Activated naive CD8-positive, alpha-beta T cell treated with anti-CD3 and anti-CD28 coated beads for 36 hours (primary cell): ENCODE results near the gene SLC7A1. TPM values are rescaled to one million over a fixed set of nuclear protein-coding genes. Genes with fewer than 3 reads are reported as not detected.

ENCODE experiments used
- DNase-seq: peaks from one replicate; pipeline ENCODE4 v3.0.0; 2021
- H3K27ac Mint-ChIP-seq: one replicate; pipeline ENCODE4 v1.8.0; 2022; ENCODE audit warnings: mild to moderate bottlenecking, moderate library complexity, mixed read lengths
- H3K27me3 Mint-ChIP-seq: one replicate; pipeline ENCODE4 v1.8.0; 2022; ENCODE audit warnings: mild to moderate bottlenecking, mixed read lengths
- H3K36me3 Mint-ChIP-seq: one replicate; pipeline ENCODE4 v1.8.0; 2021; ENCODE audit warnings: mild to moderate bottlenecking, mixed read lengths
- H3K4me1 Mint-ChIP-seq: one replicate; pipeline ENCODE4 v1.8.0; 2021; ENCODE audit warnings: mixed read lengths
- H3K4me3 Mint-ChIP-seq: one replicate; pipeline ENCODE4 v1.8.0; 2022; ENCODE audit warnings: mild to moderate bottlenecking, moderate library complexity, mixed read lengths
- H3K9me3 Mint-ChIP-seq: one replicate; pipeline ENCODE4 v1.8.0; 2022; ENCODE audit warnings: mixed read lengths
- total RNA-seq, 2 experiments: library from RNA; stranded (reverse); gene quantifications; one replicate each; pipeline ENCODE4 v1.2.3, GENCODE V29; 2021

Gene SLC7A1
- total RNA-seq, 2 experiments from 2014 or later = 152 to 155 TPM

GRCh38 chr13:29490561-29490885 lies 105.0 kb downstream of the SLC7A1 start:
- H3K4me3 Mint-ChIP-seq = no peak overlapping the region
- DNase-seq = no peak
- no peaks in the 10 kb centered on the region for H3K9me3 Mint-ChIP-seq
- H3K4me1 Mint-ChIP-seq = no peaks in the 10 kb centered on the region
- no peaks in the 10 kb centered on the region for H3K36me3 Mint-ChIP-seq
- H3K27me3 Mint-ChIP-seq = peaks cover 10% of the 10 kb centered on the region
- H3K27ac Mint-ChIP-seq = no peak overlapping the region

DNA sequence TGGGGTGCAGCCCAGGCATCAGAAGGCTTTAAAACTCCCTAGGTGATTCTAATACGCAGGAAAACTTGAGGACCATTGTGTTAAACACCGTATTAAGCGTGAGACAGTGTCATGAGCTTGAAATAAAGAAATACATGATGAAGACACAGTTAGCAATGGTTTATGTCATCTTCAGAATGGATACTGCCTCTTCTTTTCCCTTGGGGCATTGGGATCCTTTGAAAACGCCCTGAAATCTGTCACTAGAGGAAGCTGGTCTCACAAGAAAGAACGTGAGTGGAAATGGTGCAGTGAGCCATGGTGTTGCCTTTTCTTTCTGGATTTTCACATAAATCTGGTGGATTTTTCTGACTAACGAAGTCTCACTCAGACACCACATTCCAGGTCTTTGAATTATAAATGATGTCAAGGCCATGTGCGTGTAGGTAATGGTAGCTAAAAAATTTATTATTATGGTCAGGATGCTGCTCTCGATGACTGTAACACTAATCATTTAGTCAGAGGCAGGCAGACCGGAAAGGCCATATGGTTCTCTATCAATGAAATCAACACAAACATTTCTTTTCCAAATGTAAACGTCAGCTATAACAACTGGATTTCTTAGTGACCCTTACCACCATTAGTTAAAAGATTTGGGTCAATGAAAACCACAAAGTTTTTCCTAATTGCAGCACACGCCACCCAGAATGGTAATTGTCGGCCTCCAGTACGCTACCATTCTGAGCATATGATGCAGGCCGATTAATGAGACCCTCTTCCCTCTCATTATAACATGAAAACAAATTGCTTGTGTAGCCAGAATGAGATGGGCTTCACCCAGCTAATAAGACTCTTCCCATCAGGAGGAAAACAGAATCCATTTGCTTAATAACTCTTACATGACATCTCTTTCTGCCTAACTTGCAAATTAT lies 105.6 kb downstream of the SLC7A1 start:
- Mint-ChIP-seq H3K27ac (no peak overlapping the region), H3K9me3 (no peaks in the 10 kb centered on the region), H3K4me3 (no peak overlapping the region), H3K4me1 (no peaks in the 10 kb centered on the region), H3K36me3 (no peaks in the 10 kb centered on the region), H3K27me3 (peaks cover 8% of the 10 kb centered on the region)
- DNase-seq = no peak

- no peak for DNase-seq
- H3K27me3 Mint-ChIP-seq = peaks cover 4% of the 10 kb centered on the region
- H3K27ac Mint-ChIP-seq = no peak overlapping the region
- H3K4me1 Mint-ChIP-seq = no peaks in the 10 kb centered on the region
- no peaks in the 10 kb centered on the region for H3K36me3 Mint-ChIP-seq
- H3K9me3 Mint-ChIP-seq = no peaks in the 10 kb centered on the region
- H3K4me3 Mint-ChIP-seq = no peak overlapping the region
Observed at GRCh38 chr13:29487466-29488454, 107.7 kb downstream of the SLC7A1 start.

GRCh38 chr13:29486551-29486950 lies 108.9 kb downstream of the SLC7A1 start:
- Mint-ChIP-seq H3K27ac (no peak overlapping the region), H3K27me3 (peaks cover 4% of the 10 kb centered on the region), H3K36me3 (no peaks in the 10 kb centered on the region), H3K4me3 (no peak overlapping the region), H3K4me1 (no peaks in the 10 kb centered on the region), H3K9me3 (no peaks in the 10 kb centered on the region)
- no peak for DNase-seq

DNA sequence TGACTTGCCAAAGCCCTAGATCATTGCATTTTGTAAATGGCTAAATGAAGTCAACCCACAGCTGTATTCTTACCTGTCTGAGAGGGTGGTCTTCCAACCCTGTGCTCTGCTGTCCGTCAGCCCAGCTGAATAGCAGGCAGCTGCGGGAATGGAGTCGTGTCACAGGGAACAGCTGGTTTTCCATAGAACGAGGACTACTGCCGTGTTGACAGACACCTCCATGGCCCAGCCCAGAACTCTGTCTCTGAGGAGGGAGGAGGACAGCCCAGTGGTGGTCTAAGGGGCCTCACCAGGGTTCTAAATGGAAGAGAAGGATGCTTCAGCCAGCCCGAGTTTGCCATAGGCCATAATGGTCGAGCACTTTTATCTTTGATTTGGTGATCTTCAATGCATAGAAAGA lies 110.7 kb downstream of the SLC7A1 start:
- Mint-ChIP-seq H3K27ac (no peak overlapping the region), H3K9me3 (no peaks in the 10 kb centered on the region), H3K4me1 (no peaks in the 10 kb centered on the region), H3K4me3 (no peak overlapping the region), H3K27me3 (peaks cover 7% of the 10 kb centered on the region), H3K36me3 (no peaks in the 10 kb centered on the region)
- DNase-seq = no peak

DNA sequence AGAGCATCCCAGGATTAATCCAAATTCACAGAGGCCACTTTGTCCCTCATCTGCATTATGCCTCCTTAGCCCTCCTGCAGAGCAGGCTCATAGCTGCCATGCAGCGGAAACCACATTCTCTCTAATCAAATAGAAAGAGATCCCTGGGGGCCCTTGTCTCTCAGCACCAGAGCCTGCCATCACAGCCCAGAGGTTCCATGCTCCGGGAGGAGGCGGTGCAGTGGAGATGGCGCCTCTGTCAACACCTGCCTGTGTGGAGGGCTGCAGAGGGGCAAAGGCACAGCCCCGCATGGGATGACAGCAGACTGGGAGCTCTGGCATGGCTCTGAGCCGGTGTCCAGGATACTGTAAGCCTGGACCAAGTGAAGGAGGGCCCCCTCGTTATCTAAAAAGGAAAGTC lies 111.3 kb downstream of the SLC7A1 start:
- peaks cover 8% of the 10 kb centered on the region for H3K27me3 Mint-ChIP-seq
- H3K27ac Mint-ChIP-seq = no peak overlapping the region
- H3K36me3 Mint-ChIP-seq = no peaks in the 10 kb centered on the region
- H3K9me3 Mint-ChIP-seq = no peaks in the 10 kb centered on the region
- H3K4me1 Mint-ChIP-seq = no peaks in the 10 kb centered on the region
- DNase-seq = no peak
- H3K4me3 Mint-ChIP-seq = no peak overlapping the region

GRCh38 chr13:29483623-29484022 lies 111.9 kb downstream of the SLC7A1 start:
- no peak for DNase-seq
- H3K4me3 Mint-ChIP-seq = no peak overlapping the region
- no peaks in the 10 kb centered on the region for H3K36me3 Mint-ChIP-seq
- no peak overlapping the region for H3K27ac Mint-ChIP-seq
- peaks cover 6% of the 10 kb centered on the region for H3K27me3 Mint-ChIP-seq
- H3K9me3 Mint-ChIP-seq = no peaks in the 10 kb centered on the region
- H3K4me1 Mint-ChIP-seq = no peaks in the 10 kb centered on the region

DNA sequence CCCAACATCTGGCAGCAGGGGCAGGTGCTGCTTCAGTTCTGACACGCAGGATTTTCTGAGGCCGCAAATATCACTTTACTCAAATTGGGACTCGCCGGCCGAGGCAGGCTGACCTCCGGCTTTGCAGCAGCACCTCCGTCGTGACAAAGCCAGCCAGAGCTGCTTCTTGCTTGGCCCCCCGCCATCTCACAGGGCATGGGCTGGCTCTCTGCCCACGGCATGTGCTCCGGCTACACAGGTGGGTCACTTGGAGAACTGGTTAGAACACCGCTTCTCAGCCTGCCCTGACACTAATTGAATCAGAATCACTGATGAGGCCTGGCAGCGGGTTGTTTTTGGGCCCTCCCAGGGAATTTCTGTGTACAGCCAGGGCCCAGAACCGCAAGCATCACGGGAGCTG lies 112.3 kb downstream of the SLC7A1 start:
- H3K36me3 Mint-ChIP-seq = no peaks in the 10 kb centered on the region
- no peak overlapping the region for H3K27ac Mint-ChIP-seq
- DNase-seq = no peak
- H3K9me3 Mint-ChIP-seq = no peaks in the 10 kb centered on the region
- H3K4me3 Mint-ChIP-seq = no peak overlapping the region
- H3K4me1 Mint-ChIP-seq = no peaks in the 10 kb centered on the region
- peaks cover 4% of the 10 kb centered on the region for H3K27me3 Mint-ChIP-seq

DNA sequence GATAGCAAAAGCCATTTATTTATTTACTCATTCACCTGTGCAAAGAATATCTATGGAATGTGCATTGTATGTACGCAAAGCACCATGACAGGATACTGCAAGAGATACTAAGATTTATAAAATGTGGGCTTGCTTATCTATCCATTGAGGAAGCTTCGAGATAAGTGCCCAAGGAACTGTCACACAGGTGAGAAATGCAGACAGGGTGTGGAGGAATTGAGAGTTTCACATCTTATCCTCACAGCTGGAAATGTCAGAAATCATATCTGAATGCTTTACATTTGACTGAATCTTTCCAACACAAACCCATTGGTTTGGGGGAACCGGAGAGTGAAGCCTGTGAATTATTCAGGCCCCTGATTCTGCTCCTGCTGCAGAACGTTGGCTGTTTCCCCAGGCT lies 113.0 kb downstream of the SLC7A1 start:
- no peak overlapping the region for H3K27ac Mint-ChIP-seq
- H3K4me3 Mint-ChIP-seq = no peak overlapping the region
- H3K4me1 Mint-ChIP-seq = no peaks in the 10 kb centered on the region
- no peaks in the 10 kb centered on the region for H3K9me3 Mint-ChIP-seq
- no peak for DNase-seq
- peaks cover 4% of the 10 kb centered on the region for H3K27me3 Mint-ChIP-seq
- no peaks in the 10 kb centered on the region for H3K36me3 Mint-ChIP-seq

GRCh38 chr13:29481603-29482002 lies 113.9 kb downstream of the SLC7A1 start:
- no peaks in the 10 kb centered on the region for H3K36me3 Mint-ChIP-seq
- H3K27ac Mint-ChIP-seq = no peak overlapping the region
- DNase-seq = no peak
- no peaks in the 10 kb centered on the region for H3K9me3 Mint-ChIP-seq
- H3K4me1 Mint-ChIP-seq = no peaks in the 10 kb centered on the region
- peaks cover 4% of the 10 kb centered on the region for H3K27me3 Mint-ChIP-seq
- no peak overlapping the region for H3K4me3 Mint-ChIP-seq

DNA sequence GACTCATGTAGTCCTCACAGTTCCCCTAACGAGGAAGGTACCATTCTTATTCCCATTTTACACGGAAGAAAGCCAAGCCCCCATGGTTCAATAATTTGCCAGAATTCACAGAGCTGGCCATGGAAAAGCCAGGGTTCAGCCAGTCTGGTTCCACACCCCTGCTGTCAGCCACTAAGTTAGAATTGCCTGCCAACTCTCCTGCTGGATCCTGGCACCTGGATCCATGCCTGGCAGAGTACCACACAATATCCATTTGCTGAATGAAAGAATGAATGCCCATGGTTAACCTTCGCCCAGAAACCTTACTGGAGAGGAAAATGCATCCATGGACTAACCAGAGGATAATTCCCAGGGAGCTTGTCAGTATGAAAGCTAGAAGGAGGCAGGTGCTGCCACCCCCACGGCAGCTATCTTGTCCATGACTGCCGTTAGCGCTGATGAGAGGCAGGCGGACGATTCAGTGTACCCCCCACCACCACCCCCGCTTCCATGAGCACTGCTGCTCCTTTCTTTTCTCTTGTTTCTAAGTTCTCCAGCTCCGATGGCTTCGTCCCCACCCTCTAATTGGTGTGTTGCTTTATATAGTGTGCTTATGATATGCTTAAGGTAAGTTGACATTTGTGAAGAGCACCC lies 114.5 kb downstream of the SLC7A1 start:
- no peaks in the 10 kb centered on the region for H3K4me1 Mint-ChIP-seq
- no peak for DNase-seq
- H3K9me3 Mint-ChIP-seq = no peaks in the 10 kb centered on the region
- no peak overlapping the region for H3K27ac Mint-ChIP-seq
- peaks cover 4% of the 10 kb centered on the region for H3K27me3 Mint-ChIP-seq
- H3K36me3 Mint-ChIP-seq = no peaks in the 10 kb centered on the region
- H3K4me3 Mint-ChIP-seq = no peak overlapping the region

- Mint-ChIP-seq H3K27ac (no peak overlapping the region), H3K4me3 (no peak overlapping the region), H3K27me3 (peaks cover 4% of the 10 kb centered on the region), H3K36me3 (no peaks in the 10 kb centered on the region), H3K9me3 (no peaks in the 10 kb centered on the region), H3K4me1 (no peaks in the 10 kb centered on the region)
- DNase-seq = no peak
Observed at GRCh38 chr13:29479716-29480492, 115.6 kb downstream of the SLC7A1 start.

DNA sequence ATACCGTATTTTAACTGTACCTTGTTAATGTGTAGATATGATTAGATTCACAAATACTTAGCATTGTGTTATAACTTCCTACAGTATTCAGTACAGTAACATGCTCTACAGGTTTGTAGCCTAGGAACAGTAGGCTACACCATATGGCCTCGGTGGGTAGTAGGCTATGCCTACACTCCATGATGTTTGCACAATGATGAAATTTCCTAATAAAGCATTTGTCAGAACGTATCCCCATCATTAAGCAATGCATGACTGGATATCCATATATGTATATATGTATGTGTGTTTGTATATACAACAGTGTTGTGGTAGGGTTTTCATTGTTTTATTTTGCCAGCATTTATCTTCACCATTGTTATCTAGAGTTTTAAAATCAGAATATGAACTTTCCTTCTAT lies 119.4 kb downstream of the SLC7A1 start:
- no peaks in the 10 kb centered on the region for H3K36me3 Mint-ChIP-seq
- peaks cover 9% of the 10 kb centered on the region for H3K27me3 Mint-ChIP-seq
- no peak overlapping the region for H3K27ac Mint-ChIP-seq
- H3K4me1 Mint-ChIP-seq = no peaks in the 10 kb centered on the region
- no peak overlapping the region for H3K4me3 Mint-ChIP-seq
- H3K9me3 Mint-ChIP-seq = no peaks in the 10 kb centered on the region
- DNase-seq = no peak

GRCh38 chr13:29474991-29475390 lies 120.5 kb downstream of the SLC7A1 start:
- H3K4me3 Mint-ChIP-seq = no peak overlapping the region
- no peaks in the 10 kb centered on the region for H3K36me3 Mint-ChIP-seq
- H3K9me3 Mint-ChIP-seq = no peaks in the 10 kb centered on the region
- H3K27ac Mint-ChIP-seq = no peak overlapping the region
- DNase-seq = no peak
- H3K27me3 Mint-ChIP-seq = peaks cover 8% of the 10 kb centered on the region
- H3K4me1 Mint-ChIP-seq = no peaks in the 10 kb centered on the region
